Spinal cord (tissue), 10 donors: Measurements from ENCODE around the gene NDP. TPM values are rescaled to one million over a fixed set of nuclear protein-coding genes. Genes with fewer than 3 reads are reported as not detected.
"Not testable (repeated sequence)": the region's sequence is repeated elsewhere in the genome, so short reads cannot be mapped to it uniquely, and the experiment has no call there.

ENCODE experiments used
- DNase-seq, 6 donors: peaks; one replicate each; pipeline versions ENCODE4 v3.0.0 to v3.0.0-alpha.2; 2013 to 2015; ENCODE audit warnings: low spot score in 6 of 6, low read depth in 4 of 6
- H3K27ac ChIP-seq: one replicate; pipeline ENCODE4 v1.5.1; 2013; ENCODE audit warnings: low read depth, low read length, control low read depth
- H3K27me3 ChIP-seq: one replicate; pipeline ENCODE4 v1.6.1; 2013; ENCODE audit warnings: low read length; ENCODE audit not compliant: control insufficient read depth, insufficient read depth
- H3K36me3 ChIP-seq: one replicate; pipeline ENCODE4 v1.6.1; 2013; ENCODE audit warnings: low read length; ENCODE audit not compliant: control insufficient read depth, insufficient read depth
- H3K4me1 ChIP-seq: one replicate; pipeline ENCODE4 v1.6.1; 2013; ENCODE audit warnings: low read length; ENCODE audit not compliant: control insufficient read depth, insufficient read depth
- H3K4me3 ChIP-seq: one replicate; pipeline ENCODE4 v1.5.1; 2013; ENCODE audit warnings: low read depth, low read length, control low read depth
- H3K9me3 ChIP-seq: one replicate; pipeline ENCODE4 v1.6.1; 2013; ENCODE audit warnings: low read length; ENCODE audit not compliant: control insufficient read depth, insufficient read depth
- WGBS: methylation state at CpG from one replicate; pipeline ENCODE4 v1.1.5; 2013; ENCODE audit warnings: missing lambda C conversion rate; ENCODE audit not compliant: insufficient coverage; 5-methylcytosine and 5-hydroxymethylcytosine counted together
- polyA plus RNA-seq, 2 donors: library from polyadenylated mRNA; unstranded; fragments of 120-200 nt; gene quantifications; one replicate each; pipeline ENCODE4 v1.2.1, GENCODE V29; 2013; ENCODE audit not compliant: insufficient read length in 2 of 2
- total RNA-seq, 2 donors: library from RNA; depleted of rRNA in 1 of 2; stranded (reverse); fragments of 120-200 nt in 1 of 2; fragments of >200 nt in 1 of 2; gene quantifications; one replicate each; pipeline versions ENCODE4 v1.2.3 to v1.2.4, GENCODE V29; 2013 to 2014
- donor health status: healthy.

NDP gene
- total and polyA plus RNA-seq, 4 donors: 6.5 to 17.6 (median 13.9) TPM

DNA sequence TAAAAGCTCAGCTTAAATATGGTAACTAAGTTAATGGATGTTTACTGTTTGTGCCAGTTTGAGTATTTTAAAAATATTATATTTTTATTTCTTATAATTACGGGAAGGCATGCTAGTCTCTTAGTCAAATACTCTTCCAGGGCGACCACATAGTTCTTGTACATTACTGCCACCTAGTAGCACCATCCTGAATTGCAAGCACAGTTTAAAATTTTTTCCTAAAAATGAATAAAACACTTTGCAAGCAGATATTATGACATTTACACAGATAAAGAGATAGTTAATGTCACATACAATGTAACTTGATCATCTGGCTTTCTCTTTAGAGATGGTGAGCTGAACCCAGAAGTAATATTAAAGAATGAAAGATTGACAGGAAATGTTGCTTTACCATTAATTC is 11.5 kb downstream of the NDP start:
- Histone ChIP-seq H3K27me3 (peaks cover 9% of the 10 kb centered on the region), H3K4me1 (no peaks in the 10 kb centered on the region), H3K36me3 (no peaks in the 10 kb centered on the region), H3K27ac (no peak overlapping the region), H3K9me3 (no peaks in the 10 kb centered on the region), H3K4me3 (no peak overlapping the region)
- WGBS: no CpG with 5 or more reads among the region's 2 CpGs
- DNase-seq: no peak

DNA sequence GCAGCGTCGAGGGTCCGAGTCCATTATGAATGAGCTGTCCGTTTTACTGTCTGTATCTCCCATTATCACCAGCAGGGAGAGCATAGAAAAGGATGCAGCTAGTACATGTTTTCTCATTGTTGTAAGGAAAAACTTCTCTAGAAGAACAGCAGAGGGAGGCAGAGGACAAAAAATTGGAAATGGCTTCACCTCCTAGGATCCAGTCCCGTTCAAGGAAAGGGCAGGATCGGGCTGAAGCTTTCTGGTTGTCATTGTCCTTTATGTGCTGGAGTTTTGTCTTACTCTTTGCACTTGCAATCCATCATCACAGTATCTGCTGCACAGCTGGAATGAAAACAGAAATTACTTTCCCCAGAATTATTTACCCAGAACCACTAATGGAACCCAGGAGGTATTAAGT is 14.7 kb downstream of the NDP start:
- H3K36me3 ChIP-seq: no peaks in the 10 kb centered on the region
- H3K4me1 ChIP-seq: no peaks in the 10 kb centered on the region
- peak in 4 of 6 donors; percentile 71 to 97 (median 86) for DNase-seq
- no peaks in the 10 kb centered on the region for H3K9me3 ChIP-seq
- WGBS: no CpG with 5 or more reads among the region's 6 CpGs
- peaks cover 5% of the 10 kb centered on the region for H3K27me3 ChIP-seq
- H3K4me3 ChIP-seq: no peak overlapping the region
- no peak overlapping the region for H3K27ac ChIP-seq

GRCh38 chrX:43956034-43956433 is 17.2 kb downstream of the NDP start:
- no peaks in the 10 kb centered on the region for H3K36me3 ChIP-seq
- no peaks in the 10 kb centered on the region for H3K9me3 ChIP-seq
- H3K4me1 ChIP-seq: no peaks in the 10 kb centered on the region
- no peak overlapping the region for H3K27ac ChIP-seq
- no peak for DNase-seq
- no peak overlapping the region for H3K4me3 ChIP-seq
- H3K27me3 ChIP-seq: peaks cover 5% of the 10 kb centered on the region

DNA sequence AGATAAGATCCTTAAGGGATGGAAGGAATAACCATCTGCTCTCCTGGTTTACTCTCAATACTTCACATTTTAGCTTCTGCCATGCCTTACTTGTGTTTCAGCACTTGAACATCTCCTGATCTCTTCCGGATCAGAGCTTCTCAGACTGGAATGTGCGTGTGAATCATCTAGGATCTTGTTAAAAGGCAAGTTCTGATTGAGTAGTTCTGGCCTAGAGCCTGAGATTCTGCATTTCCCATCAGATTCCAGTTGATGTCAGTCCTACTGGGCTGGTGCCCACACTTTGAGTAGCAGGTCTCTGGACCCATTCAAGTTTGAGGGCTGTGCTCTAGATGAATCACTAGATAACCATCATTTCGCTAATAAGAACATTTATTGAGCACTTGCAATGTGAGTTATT is 20.0 kb downstream of the NDP start:
- Histone ChIP-seq H3K27me3 (peaks cover 2% of the 10 kb centered on the region), H3K27ac (no peak overlapping the region)

DNA sequence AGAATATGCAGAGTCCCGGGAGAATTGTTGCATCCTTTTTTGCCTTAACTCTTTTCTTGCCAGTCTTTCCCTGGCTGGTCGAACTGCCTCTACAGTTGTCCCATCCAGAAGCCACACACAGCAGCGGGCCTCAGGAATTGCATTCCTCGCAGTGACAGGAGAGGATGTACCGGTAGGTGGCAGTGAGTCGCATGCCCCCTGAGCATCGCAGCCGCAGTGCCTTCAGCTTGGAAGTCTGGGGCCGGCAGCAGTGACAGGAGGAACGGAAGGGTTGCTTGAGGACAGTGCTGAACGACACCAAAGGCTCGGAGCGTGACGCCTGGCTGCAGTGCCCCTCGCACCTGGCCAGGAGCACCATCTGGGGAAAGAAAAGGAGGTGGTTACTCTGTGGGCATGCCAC is 23.5 kb downstream of the NDP start:
- Histone ChIP-seq H3K4me3 (no peak overlapping the region), H3K36me3 (no peaks in the 10 kb centered on the region), H3K9me3 (no peaks in the 10 kb centered on the region), H3K27ac (no peak overlapping the region), H3K4me1 (peaks cover 5% of the 10 kb centered on the region), H3K27me3 (peaks cover 8% of the 10 kb centered on the region)
- peak in 2 of 6 donors; percentile 65 to 74 for DNase-seq
- WGBS: 11% methylated on average over 14 of the region's 15 CpGs

More for the DNA sequence above, 20.0 kb downstream of the NDP start:
- H3K4me1 ChIP-seq: peaks cover 5% of the 10 kb centered on the region
- no peak for DNase-seq
- H3K9me3 ChIP-seq: no peaks in the 10 kb centered on the region
- no peak overlapping the region for H3K4me3 ChIP-seq
- H3K36me3 ChIP-seq: no peaks in the 10 kb centered on the region
- WGBS: 76% methylated on average over 2 of the region's 3 CpGs

DNA sequence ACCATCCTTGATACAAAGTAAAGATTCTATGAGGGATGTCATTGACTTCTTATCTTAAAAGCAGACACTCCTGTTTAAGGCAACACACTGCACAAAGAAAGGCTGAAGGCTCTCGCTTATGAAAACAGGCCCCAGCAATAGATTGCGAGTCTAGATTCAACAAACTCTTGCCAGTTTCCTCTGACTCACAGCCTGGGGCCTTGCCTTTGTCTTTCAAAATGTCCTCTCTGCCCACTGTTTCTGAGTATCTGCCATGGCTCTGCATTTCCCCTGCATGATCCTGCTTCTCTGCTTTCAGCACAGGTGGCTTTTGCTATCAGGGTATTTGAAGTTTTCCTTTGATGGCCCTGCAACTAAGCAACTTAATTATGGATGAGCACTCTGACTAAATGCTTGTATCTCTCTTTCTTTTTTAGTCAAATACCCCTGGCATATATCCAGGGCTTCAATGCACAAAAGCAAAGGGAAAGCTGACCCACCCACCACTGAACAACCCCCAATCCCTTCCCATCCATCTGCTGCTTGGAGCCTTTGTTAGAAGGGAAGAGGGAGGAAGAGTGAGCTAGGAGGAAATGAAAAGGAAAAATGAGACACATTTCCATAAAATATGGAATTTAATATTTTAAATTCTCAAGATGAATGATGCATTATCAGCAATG is 32.2 kb downstream of the NDP start:
- Histone ChIP-seq H3K4me3 (no peak overlapping the region), H3K27me3 (peaks cover 10% of the 10 kb centered on the region), H3K27ac (no peak overlapping the region), H3K36me3 (no peaks in the 10 kb centered on the region), H3K9me3 (no peaks in the 10 kb centered on the region), H3K4me1 (no peaks in the 10 kb centered on the region)
- WGBS: 56% methylated on average over 2 of the region's 2 CpGs
- peak in 2 of 6 donors; percentile 9 to 31 for DNase-seq

GRCh38 chrX:43939187-43939926 is 33.8 kb downstream of the NDP start:
- Histone ChIP-seq H3K4me1 (no peaks in the 10 kb centered on the region), H3K9me3 (no peaks in the 10 kb centered on the region), H3K36me3 (no peaks in the 10 kb centered on the region), H3K27me3 (peaks cover 7% of the 10 kb centered on the region), H3K27ac (no peak overlapping the region), H3K4me3 (no peak overlapping the region)
- 91% methylated on average over 2 of the region's 3 CpGs for WGBS
- DNase-seq: peak in 2 of 6 donors; percentile 20 to 61

- not testable (repeated sequence) for H3K27ac ChIP-seq, H3K27me3 ChIP-seq, DNase-seq, H3K4me3 ChIP-seq, H3K4me1 ChIP-seq, H3K36me3 ChIP-seq, H3K9me3 ChIP-seq
- WGBS: no CpG with 5 or more reads among the region's 3 CpGs
Observed at GRCh38 chrX:43922032-43922431, 51.2 kb downstream of the NDP start.

GRCh38 chrX:43910772-43911171 is 62.4 kb downstream of the NDP start:
- H3K27me3 ChIP-seq, H3K36me3 ChIP-seq, DNase-seq, H3K27ac ChIP-seq, H3K4me3 ChIP-seq, H3K9me3 ChIP-seq, H3K4me1 ChIP-seq: not testable (repeated sequence)
- 82% methylated on average over 6 of the region's 8 CpGs for WGBS

- H3K27me3 ChIP-seq: no peaks in the 10 kb centered on the region
- no peak overlapping the region for H3K4me3 ChIP-seq
- H3K36me3 ChIP-seq: no peaks in the 10 kb centered on the region
- no peak overlapping the region for H3K27ac ChIP-seq
- H3K9me3 ChIP-seq: no peaks in the 10 kb centered on the region
- H3K4me1 ChIP-seq: no peaks in the 10 kb centered on the region
- WGBS: no CpG with 5 or more reads among the region's 1 CpG
- peak in 1 of 6 donors; percentile 54 for DNase-seq
Observed at GRCh38 chrX:43910012-43910411, 63.2 kb downstream of the NDP start.
